Measurements from ENCODE around the gene SMOC2. TPM values are rescaled to one million over a fixed set of nuclear protein-coding genes. Genes with fewer than 3 reads are reported as not detected.

Gene SMOC2
- polyA plus RNA-seq, 1 of the 3 experiments (the other 2 are of a cell fraction) = not detected

- H3K36me3 ChIP-seq (replicated peaks in 1 of 2; ENCODE audit: control insufficient read depth in 1 of 2, insufficient read depth in 2 of 2, low read length in 1 of 2) = no peaks in the 10 kb centered on the region
- no peaks in the 10 kb centered on the region for H3K9me2 ChIP-seq
- CTCF ChIA-PET = interaction anchor here (1.0 kb wide), 1 partner anchor 19 kb away, joined by 3 read pairs; no protein-coding TSS in a partner anchor
- no peak overlapping the region for H3K27ac ChIP-seq (ENCODE audit: low read depth in 2 of 2, low read length in 1 of 2)
- no peak for TF ChIP-seq RFX5 (IDR thresholded peaks at IDR 0.05; ENCODE audit: low read length)
- TF ChIP-seq YY1 (IDR thresholded peaks at IDR 0.05; ENCODE audit: low read depth) = no peak
- no peak for TF ChIP-seq MEF2A (IDR thresholded peaks at IDR 0.05; ENCODE audit: borderline replicate concordance, low read depth)
- TF ChIP-seq MAX (IDR thresholded peaks at IDR 0.05; ENCODE audit: low read depth) = no peak
- TF ChIP-seq GABPA (IDR thresholded peaks at IDR 0.05; ENCODE audit: low read depth) = no peak
- no peak for TF ChIP-seq RAD21 (IDR thresholded peaks at IDR 0.05; ENCODE audit: low read length)
- TF ChIP-seq USF1 (IDR thresholded peaks at IDR 0.05; ENCODE audit: borderline replicate concordance, low read depth) = no peak
- no peak for TF ChIP-seq FOSL2 (IDR thresholded peaks at IDR 0.05; ENCODE audit: borderline replicate concordance, low read depth)
- TF ChIP-seq NRF1 (IDR thresholded peaks at IDR 0.05; ENCODE audit: low read depth, low read length) = no peak
- TF ChIP-seq EP300 (IDR thresholded peaks at IDR 0.05; ENCODE audit: borderline replicate concordance in 1 of 2, low read depth in 1 of 2, low read length in 1 of 2) = no peak
- no peak for TF ChIP-seq CHD2 (IDR thresholded peaks at IDR 0.05; ENCODE audit: low read length, partially characterized antibody)
- no peak for TF ChIP-seq ELF1 (IDR thresholded peaks at IDR 0.05)
- no peak for TF ChIP-seq MXI1 (IDR thresholded peaks at IDR 0.05; ENCODE audit: low read depth, low read length)
- TF ChIP-seq RCOR1 (IDR thresholded peaks at IDR 0.05; ENCODE audit: low read length) = no peak
- no peak overlapping the region for H2AFZ ChIP-seq (ENCODE audit: low read depth)
- H3F3A ChIP-seq (replicated peaks; ENCODE audit: insufficient read depth) = no peaks in the 10 kb centered on the region
- WGBS (ENCODE audit: low lambda C conversion rate) = 48% methylated on average over 15 of the region's 17 CpGs
- POLR2A ChIA-PET = no interaction called here
- H3K4me3 ChIP-seq (ENCODE audit: low read depth in 2 of 2, low read length in 1 of 2) = no peak overlapping the region
- no peak for DNase-seq
- no peaks in the 10 kb centered on the region for H3K4me1 ChIP-seq (ENCODE audit: control insufficient read depth in 1 of 2, insufficient read depth in 2 of 2, low read depth in 1 of 2, low read length in 1 of 2)
- no peaks in the 10 kb centered on the region for H4K20me1 ChIP-seq (ENCODE audit: insufficient read depth)
- H3K9me3 ChIP-seq = no peaks in the 10 kb centered on the region
- H3K4me2 ChIP-seq = no peak overlapping the region
- no peaks in the 10 kb centered on the region for H3K79me2 ChIP-seq (ENCODE audit: insufficient read depth)
- no peaks in the 10 kb centered on the region for H3K27me3 ChIP-seq (ENCODE audit: insufficient read depth)
- no peak overlapping the region for H3K9ac ChIP-seq
Observed at GRCh38 chr6:168574075-168574698, 133.2 kb downstream of the SMOC2 start.

- no peaks in the 10 kb centered on the region for H3K36me3 ChIP-seq (replicated peaks in 1 of 2; ENCODE audit: control insufficient read depth in 1 of 2, insufficient read depth in 2 of 2, low read length in 1 of 2)
- CTCF ChIA-PET = interaction anchor here (1.0 kb wide), 1 partner anchor 19 kb away, joined by 3 read pairs; no protein-coding TSS in a partner anchor
- WGBS (ENCODE audit: low lambda C conversion rate) = 62% methylated on average over 11 of the region's 17 CpGs
- H3K9ac ChIP-seq = no peak overlapping the region
- H3F3A ChIP-seq (replicated peaks; ENCODE audit: insufficient read depth) = no peaks in the 10 kb centered on the region
- H3K79me2 ChIP-seq (ENCODE audit: insufficient read depth) = no peaks in the 10 kb centered on the region
- no peaks in the 10 kb centered on the region for H3K9me3 ChIP-seq
- no peak overlapping the region for H3K4me2 ChIP-seq
- no peaks in the 10 kb centered on the region for H3K4me1 ChIP-seq (ENCODE audit: control insufficient read depth in 1 of 2, insufficient read depth in 2 of 2, low read depth in 1 of 2, low read length in 1 of 2)
- H2AFZ ChIP-seq (ENCODE audit: low read depth) = no peak overlapping the region
- DNase-seq = no peak
- no peaks in the 10 kb centered on the region for H3K27me3 ChIP-seq (ENCODE audit: insufficient read depth)
- H3K4me3 ChIP-seq (ENCODE audit: low read depth in 2 of 2, low read length in 1 of 2) = no peak overlapping the region
- POLR2A ChIA-PET = no interaction called here
- no peaks in the 10 kb centered on the region for H3K9me2 ChIP-seq
- no peak for TF ChIP-seq FOXM1 (IDR thresholded peaks at IDR 0.05; ENCODE audit: low read depth)
- no peak for TF ChIP-seq ELF1 (IDR thresholded peaks at IDR 0.05)
- no peak for TF ChIP-seq FOSL2 (IDR thresholded peaks at IDR 0.05; ENCODE audit: borderline replicate concordance, low read depth)
- no peak for TF ChIP-seq MEF2A (IDR thresholded peaks at IDR 0.05; ENCODE audit: borderline replicate concordance, low read depth)
- no peaks in the 10 kb centered on the region for H4K20me1 ChIP-seq (ENCODE audit: insufficient read depth)
- no peak overlapping the region for H3K27ac ChIP-seq (ENCODE audit: low read depth in 2 of 2, low read length in 1 of 2)
Observed at GRCh38 chr6:168574699-168575195, 133.8 kb downstream of the SMOC2 start.
